Heart right ventricle (tissue), 16 donors: ENCODE results near the gene POLG2. TPM values are rescaled to one million over a fixed set of nuclear protein-coding genes. Genes with fewer than 3 reads are reported as not detected.
A peak's percentile ranks its signal among the peaks of the same experiment; 100 is the strongest.

Experiments
- ATAC-seq, 8 donors: fragments of 200-7000 bp; cut with Tn5 transposase; one replicate each; pipeline ENCODE4 v1.9.1; 2020; ENCODE audit warnings: mild to moderate bottlenecking in 8 of 8, moderate library complexity in 8 of 8, moderate number of reproducible peaks in 1 of 8
- DNase-seq, 2 donors: peaks; one replicate each; pipeline ENCODE4 v3.0.0-alpha.2; 2020
- H3K27ac ChIP-seq, 10 donors: fragments of 200-600 bp; sonication (generic) in 2 of 10; one replicate each; pipeline versions ENCODE4 v1.5.0 to v1.8.0; 2020 to 2022; ENCODE audit warnings: mild to moderate bottlenecking in 3 of 10
- H3K27me3 ChIP-seq, 7 donors: fragments of 200-600 bp; one replicate each; pipeline ENCODE4 v1.8.0; 2021 to 2022; ENCODE audit warnings: mild to moderate bottlenecking in 2 of 7
- H3K36me3 ChIP-seq, 9 donors: fragments of 200-600 bp; sonication (generic) in 1 of 9; one replicate each; pipeline versions ENCODE4 v1.5.0 to v1.8.0; 2020 to 2022; ENCODE audit warnings: mild to moderate bottlenecking in 2 of 9
- H3K4me1 ChIP-seq, 9 donors: fragments of 200-600 bp; sonication (generic) in 1 of 9; one replicate each; pipeline versions ENCODE4 v1.5.0 to v1.8.0; 2020 to 2022; ENCODE audit warnings: mild to moderate bottlenecking in 4 of 9
- H3K4me3 ChIP-seq, 10 donors: fragments of 200-600 bp; sonication (generic) in 2 of 10; one replicate each; pipeline versions ENCODE4 v1.5.0 to v1.8.0; 2020 to 2022; ENCODE audit warnings: mild to moderate bottlenecking in 7 of 10, moderate library complexity in 2 of 10
- H3K9me3 ChIP-seq, 11 donors: fragments of 200-600 bp in 10 of 11; sonication (generic) in 2 of 11; one replicate each; pipeline versions ENCODE4 v1.5.0 to v1.8.0; 2013 to 2022; ENCODE audit warnings: mild to moderate bottlenecking in 2 of 11, control low read depth in 1 of 11, moderate library complexity in 1 of 11
- WGBS, 2 donors: extraction: QIAGEN DNeasy Blood & Tissue Kit; methylation state at CpG; one replicate each; pipeline ENCODE4 v1.1.7; 2013; ENCODE audit warnings: inconsistent platforms in 1 of 2; 5-methylcytosine and 5-hydroxymethylcytosine counted together
- intact Hi-C, 10 donors: fragments of 100-400 bp; cut with DNase I; formaldehyde crosslinking; loops; one replicate each; pipeline versions ENCODE4 v1.11.1 to v1.14.2; 2022
- long read RNA-seq, 3 donors: library from polyadenylated mRNA; unstranded; transcript quantifications; one replicate each; pipeline ENCODE4 v2.0.0, GENCODE V29; 2020 to 2021
- polyA plus RNA-seq, 2 donors: library from polyadenylated mRNA; stranded (reverse); fragments of 200-250 nt; gene quantifications; one replicate each; pipeline ENCODE4 v1.2.3, GENCODE V29; 2013
- total RNA-seq, 10 donors: library from RNA; stranded (reverse); fragmentation: NEBNext Ultra II Directional in 3 of 10; extraction: Animal tissue kit (Norgen Biotek cat#: 25700) in 3 of 10; gene quantifications; one replicate each; pipeline versions ENCODE4 v1.2.1 to v1.2.4, GENCODE V29; 2021 to 2023
- TF ChIP-seq, protein P1 (sequence below), 9 donors: fragments of 200-600 bp; sonication (generic) in 2 of 9; IDR thresholded peaks; one replicate each; pipeline versions ENCODE4 v1.5.0 to v1.8.0; 2021 to 2022; ENCODE audit warnings: antibody characterized with exemption in 9 of 9, mild to moderate bottlenecking in 5 of 9, moderate library complexity in 1 of 9
- donor health status: Arrhythmogenic right ventricular cardiomyopathy.
- donor health status: ischemic (EF 13 %, LVEDD 7.1; RV severe dilation, severe dysfunction).
- donor health status: healthy with polysubstance abuse.
- donor health status: DM: no; HTN: yes; CAD: no.
- donor health status: DM: no; HTN: no; CAD: no.
- donor health status: ischemic (EF 25% LVEDD 6.9; RV normal size, moderate dysfunction).
- donor health status: ischemic (EF 25% LVEDD 5.7; RV mildly dilated, moderate dysfunction).
- donor health status: healthy.
- donor health status: DM: yes; HTN: yes; CAD: no.
- donor health status: Ischemic cardiomyopathy.
- donor health status: ischemic (EF 35%, LVEDD 5.7; RV mildly dilated, moderate dysfunction).
- donor health status: nonischemic (EF 11% LVEDD 7.7; RV severe dilation, severe dysfunction).
- donor health status: DM: yes; HTN: yes; CAD: no.
- donor health status: PGD.
- donor health status: ischemic (EF 29% LVEDD 5.4; RV normal size, mild dysfunction).
- donor health status: nonischemic (EF 23%, LVEDD 6.1; RV moderate dilation, normal function).

POLG2 gene
- total RNA-seq = 10 to 100 TPM in 3 of 10 donors, 1 to 10 TPM in 7; 5.1 to 11.1 (median 6.5) TPM
- polyA plus RNA-seq = 1 to 10 TPM; 4.8 to 7.2 TPM
- long read RNA-seq, donor 1, transcript POLG2-201 (8 exons, 1,564 nt) = major isoform, 9 of 13 reads
- long read RNA-seq, donor 1, partial matches to known transcripts = 0 of 13 reads
- long read RNA-seq, donor 1, other reads (novel, unspliced or antisense) = 4 of 13 reads
- long read RNA-seq, donor 2, transcript POLG2-201 (8 exons, 1,564 nt) = major isoform, 7 of 11 reads
- long read RNA-seq, donor 2, partial matches to known transcripts = 3 of 11 reads
- long read RNA-seq, donor 2, other reads (novel, unspliced or antisense) = 1 of 11 reads
- long read RNA-seq, donor 3, transcript POLG2-201 (8 exons, 1,564 nt) = major isoform, 17 of 20 reads
- long read RNA-seq, donor 3, partial matches to known transcripts = 1 of 20 reads
- long read RNA-seq, donor 3, other reads (novel, unspliced or antisense) = 2 of 20 reads

DNA sequence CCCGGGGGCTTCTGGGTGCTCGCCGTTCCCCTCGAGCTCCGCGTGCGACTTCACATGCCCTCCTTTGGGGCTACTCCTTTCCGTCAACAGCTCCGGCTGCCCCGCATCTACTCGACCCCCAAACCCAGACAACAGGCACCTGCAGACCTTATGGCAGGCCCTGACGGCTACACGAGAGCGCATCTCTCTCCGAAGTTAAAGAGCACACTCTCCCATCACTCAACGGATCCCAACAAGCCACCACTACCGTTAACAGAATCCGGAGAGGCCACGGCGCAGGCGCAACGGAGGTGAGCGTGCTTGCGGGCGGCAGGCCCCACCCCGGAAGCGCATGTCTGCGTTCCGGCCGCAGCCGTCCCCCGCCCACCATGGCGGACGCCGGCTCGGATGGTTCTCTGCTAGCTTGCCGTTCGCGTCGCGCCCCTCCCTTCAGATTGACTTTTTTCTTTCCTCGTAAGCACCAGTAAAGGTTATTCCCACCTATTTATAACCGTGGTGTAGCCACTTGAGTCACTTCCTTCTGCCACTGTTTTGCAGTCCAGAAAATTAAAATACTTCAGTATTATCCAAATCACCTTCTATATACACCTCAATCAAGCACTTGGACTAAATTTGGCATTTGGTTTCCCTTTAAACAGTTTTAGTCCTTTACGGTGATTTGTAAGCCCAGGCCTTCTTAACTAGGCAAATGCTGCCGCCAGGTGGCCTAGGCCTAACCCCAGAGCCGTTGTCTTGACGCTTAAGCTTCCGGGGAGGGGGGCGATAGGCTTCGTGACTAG is at the start of gene POLG2:
Gene POLG2, minus strand, starts transcription at position 269 of the 779 bp plus-strand sequence. Its CDS starts 86 bp downstream, at position 183.
- peak within 1 kb of the TSS; percentile 39 to 91 (median 82) for H3K27ac ChIP-seq
- intact Hi-C loops = loop anchor here in 5 of 10 donors (1.0 to 10.0 kb wide), 6 partner anchors 9 to 192 kb away; partner anchors contain the start of genes CEP95 (in 1 of the 5) and DDX5 (in 1 of the 5)
- DNase-seq (peak; percentile 92 to 94), ATAC-seq (peak; percentile 94 to 98 (median 97))
- H3K27me3 ChIP-seq = no peaks in the 10 kb centered on the region
- H3K36me3 ChIP-seq = peaks cover 0 to 65% (median 43%) of the 10 kb centered on the region in 9 donors
- H3K9me3 ChIP-seq = no peaks in the 10 kb centered on the region
- H3K4me3 ChIP-seq = peak within 1 kb of the TSS; percentile 42 to 85 (median 76)
- 1% methylated on average over 50 of the region's 50 CpGs for WGBS, 2 donors
- H3K4me1 ChIP-seq = peaks cover 13 to 80% (median 69%) of the 10 kb centered on the region in 9 donors
- TF ChIP-seq, protein P1, sequence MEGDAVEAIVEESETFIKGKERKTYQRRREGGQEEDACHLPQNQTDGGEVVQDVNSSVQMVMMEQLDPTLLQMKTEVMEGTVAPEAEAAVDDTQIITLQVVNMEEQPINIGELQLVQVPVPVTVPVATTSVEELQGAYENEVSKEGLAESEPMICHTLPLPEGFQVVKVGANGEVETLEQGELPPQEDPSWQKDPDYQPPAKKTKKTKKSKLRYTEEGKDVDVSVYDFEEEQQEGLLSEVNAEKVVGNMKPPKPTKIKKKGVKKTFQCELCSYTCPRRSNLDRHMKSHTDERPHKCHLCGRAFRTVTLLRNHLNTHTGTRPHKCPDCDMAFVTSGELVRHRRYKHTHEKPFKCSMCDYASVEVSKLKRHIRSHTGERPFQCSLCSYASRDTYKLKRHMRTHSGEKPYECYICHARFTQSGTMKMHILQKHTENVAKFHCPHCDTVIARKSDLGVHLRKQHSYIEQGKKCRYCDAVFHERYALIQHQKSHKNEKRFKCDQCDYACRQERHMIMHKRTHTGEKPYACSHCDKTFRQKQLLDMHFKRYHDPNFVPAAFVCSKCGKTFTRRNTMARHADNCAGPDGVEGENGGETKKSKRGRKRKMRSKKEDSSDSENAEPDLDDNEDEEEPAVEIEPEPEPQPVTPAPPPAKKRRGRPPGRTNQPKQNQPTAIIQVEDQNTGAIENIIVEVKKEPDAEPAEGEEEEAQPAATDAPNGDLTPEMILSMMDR (IDR thresholded peaks at IDR 0.05) = peak in 7 of 9 donors; percentile 16 to 54 (median 49)

DNA sequence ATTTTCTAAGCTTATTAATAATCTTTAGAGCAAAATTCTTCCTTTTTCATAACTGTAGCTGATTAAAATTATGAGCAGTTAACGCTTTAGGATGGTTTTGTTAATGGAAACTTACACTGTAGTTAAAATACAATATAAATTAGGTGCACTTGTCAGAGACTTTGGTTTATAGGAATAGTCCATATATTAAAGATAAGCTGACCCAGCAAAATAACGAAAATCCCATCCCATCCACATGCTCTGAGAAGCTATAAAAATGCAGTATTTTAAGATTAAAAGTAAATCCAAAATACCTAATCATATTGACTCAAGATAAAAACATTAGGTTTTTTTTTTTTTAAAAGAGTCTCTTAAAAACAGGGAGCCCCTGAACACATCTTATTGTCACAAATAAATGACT is 47.9 kb upstream of the POLG2 start:
- H3K27me3 ChIP-seq = no peaks in the 10 kb centered on the region
- H3K4me1 ChIP-seq = no peaks in the 10 kb centered on the region
- DNase-seq (no peak), ATAC-seq (no peak)
- H3K4me3 ChIP-seq = no peak overlapping the region
- no peaks in the 10 kb centered on the region for H3K9me3 ChIP-seq
- intact Hi-C loops = no loop called here
- 92 to 93% methylated on average over 2 of the region's 2 CpGs for WGBS, 2 donors
- H3K27ac ChIP-seq = no peak overlapping the region
- TF ChIP-seq, protein P1 (IDR thresholded peaks at IDR 0.05) = no peak
- H3K36me3 ChIP-seq = peaks cover 0 to 100% (median 16%) of the 10 kb centered on the region in 9 donors

DNA sequence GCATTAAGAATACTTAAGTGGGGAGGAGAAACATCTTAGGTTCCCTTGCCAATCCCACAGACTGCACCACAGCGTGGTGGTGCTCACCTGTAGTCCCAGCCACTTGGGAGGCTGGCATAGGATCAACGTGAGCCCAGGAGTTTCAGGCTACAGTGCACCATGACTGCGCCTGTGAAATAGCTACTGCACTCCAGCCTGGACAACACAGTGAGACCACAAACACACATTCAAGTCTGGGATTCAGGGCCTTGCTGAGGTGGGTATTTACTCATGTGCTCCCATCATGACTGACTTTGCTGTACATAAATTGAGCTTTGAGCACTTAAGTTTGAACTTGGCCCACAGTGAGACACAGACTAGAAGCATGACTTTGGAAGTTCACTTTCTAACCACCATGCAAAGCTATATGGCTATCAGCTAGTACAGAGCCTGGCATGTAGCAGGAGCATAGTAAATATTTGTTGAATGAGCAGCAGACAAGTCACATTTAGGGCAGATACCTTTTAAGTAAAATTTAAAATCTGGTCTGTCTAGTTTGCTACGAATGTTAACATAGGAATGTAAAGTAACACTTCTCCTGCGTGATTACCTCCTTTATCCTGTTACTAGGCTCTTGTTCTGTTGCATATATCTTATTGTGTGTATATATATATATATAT is 43.4 kb upstream of the POLG2 start:
- H3K36me3 ChIP-seq = peaks cover 0 to 99% (median 31%) of the 10 kb centered on the region in 9 donors
- 96% methylated on average over 5 of the region's 5 CpGs for WGBS, 2 donors
- no peaks in the 10 kb centered on the region for H3K27me3 ChIP-seq
- DNase-seq = no peak
- no peak for ATAC-seq
- TF ChIP-seq, protein P1 (IDR thresholded peaks at IDR 0.05) = no peak
- H3K4me3 ChIP-seq = no peak overlapping the region
- no peaks in the 10 kb centered on the region for H3K9me3 ChIP-seq
- H3K4me1 ChIP-seq = no peaks in the 10 kb centered on the region
- H3K27ac ChIP-seq = no peak overlapping the region
- intact Hi-C loops = no loop called here
